Measurements from ENCODE around the gene TMEM204.

TMEM204 gene

GRCh38 chr16:1602285-1602684 is 68.8 kb downstream of the TMEM204 start:
- DNase-seq: no peak

All from NCI-H2171 treated with DMSO at 0.1 percent for 48 hours (cell line).